Measurements from ENCODE around the gene POP7. TPM values are rescaled to one million over a fixed set of nuclear protein-coding genes. Genes with fewer than 3 reads are reported as not detected.
"Not testable (repeated sequence)": the region's sequence is repeated elsewhere in the genome, so short reads cannot be mapped to it uniquely, and the experiment has no call there.

POP7 gene
- total RNA-seq, 2 experiments from 2014 or later = 47.2 to 94.3 TPM

- no peaks in the 10 kb centered on the region for H3K9me3 ChIP-seq (ENCODE audit: low read length)
- TF ChIP-seq, protein P1, sequence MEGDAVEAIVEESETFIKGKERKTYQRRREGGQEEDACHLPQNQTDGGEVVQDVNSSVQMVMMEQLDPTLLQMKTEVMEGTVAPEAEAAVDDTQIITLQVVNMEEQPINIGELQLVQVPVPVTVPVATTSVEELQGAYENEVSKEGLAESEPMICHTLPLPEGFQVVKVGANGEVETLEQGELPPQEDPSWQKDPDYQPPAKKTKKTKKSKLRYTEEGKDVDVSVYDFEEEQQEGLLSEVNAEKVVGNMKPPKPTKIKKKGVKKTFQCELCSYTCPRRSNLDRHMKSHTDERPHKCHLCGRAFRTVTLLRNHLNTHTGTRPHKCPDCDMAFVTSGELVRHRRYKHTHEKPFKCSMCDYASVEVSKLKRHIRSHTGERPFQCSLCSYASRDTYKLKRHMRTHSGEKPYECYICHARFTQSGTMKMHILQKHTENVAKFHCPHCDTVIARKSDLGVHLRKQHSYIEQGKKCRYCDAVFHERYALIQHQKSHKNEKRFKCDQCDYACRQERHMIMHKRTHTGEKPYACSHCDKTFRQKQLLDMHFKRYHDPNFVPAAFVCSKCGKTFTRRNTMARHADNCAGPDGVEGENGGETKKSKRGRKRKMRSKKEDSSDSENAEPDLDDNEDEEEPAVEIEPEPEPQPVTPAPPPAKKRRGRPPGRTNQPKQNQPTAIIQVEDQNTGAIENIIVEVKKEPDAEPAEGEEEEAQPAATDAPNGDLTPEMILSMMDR (conservative IDR thresholded peaks at IDR 0.05; ENCODE audit: low read length) = no peak
- TF ChIP-seq EZH2phosphoT487 (IDR thresholded peaks at IDR 0.05; ENCODE audit: borderline replicate concordance, low read depth, low read length) = no peak
- CTCF ChIA-PET (ENCODE audit: unreplicated experiment) = no interaction called here
- no peak overlapping the region for H2AFZ ChIP-seq (ENCODE audit: low read length)
- intact Hi-C loops (cut with micrococcal nuclease; ENCODE audit: unreplicated experiment) = no loop called here
- H3K79me2 ChIP-seq (ENCODE audit: insufficient read depth, low read depth, low read length) = no peaks in the 10 kb centered on the region
- H3K36me3 ChIP-seq (ENCODE audit: insufficient read depth, low read length) = no peaks in the 10 kb centered on the region
- POLR2A ChIA-PET = no interaction called here
- no peaks in the 10 kb centered on the region for H3K9me2 ChIP-seq (ENCODE audit: insufficient read depth, low read length)
- no peak overlapping the region for H3K4me3 ChIP-seq (ENCODE audit: low read depth, low read length, poor library complexity, severe bottlenecking)
- H3K4me2 ChIP-seq (ENCODE audit: low read length) = no peak overlapping the region
- no peak for DNase-seq (ENCODE audit: low spot score)
- BruUV-seq (replicated peaks) = no TSS peak
- no peaks in the 10 kb centered on the region for H3K4me1 ChIP-seq (ENCODE audit: insufficient read depth, low read length, poor library complexity, severe bottlenecking)
- H4K20me1 ChIP-seq (ENCODE audit: insufficient read depth, low read length) = no peaks in the 10 kb centered on the region
- no peak overlapping the region for H3K27ac ChIP-seq (ENCODE audit: low read depth, low read length, poor library complexity, severe bottlenecking)
Measured at GRCh38 chr7:100667331-100668068, 38.4 kb upstream of the POP7 start.

- H4K20me1 ChIP-seq (ENCODE audit: insufficient read depth, low read length) = no peaks in the 10 kb centered on the region
- no peaks in the 10 kb centered on the region for H3K9me2 ChIP-seq (ENCODE audit: insufficient read depth, low read length)
- H2AFZ ChIP-seq (ENCODE audit: low read length) = no peak overlapping the region
- no peak overlapping the region for H3K4me2 ChIP-seq (ENCODE audit: low read length)
- peaks cover 3% of the 10 kb centered on the region for H3K4me1 ChIP-seq (ENCODE audit: insufficient read depth, low read length, poor library complexity, severe bottlenecking)
- H3K4me3 ChIP-seq (ENCODE audit: low read depth, low read length, poor library complexity, severe bottlenecking) = no peak overlapping the region
- DNase-seq (ENCODE audit: low spot score) = no peak
- intact Hi-C loops (cut with micrococcal nuclease; ENCODE audit: unreplicated experiment) = no loop called here
- TF ChIP-seq, protein P1 (conservative IDR thresholded peaks at IDR 0.05; ENCODE audit: low read length) = no peak
- no peak for TF ChIP-seq EZH2phosphoT487 (IDR thresholded peaks at IDR 0.05; ENCODE audit: borderline replicate concordance, low read depth, low read length)
- H3K79me2 ChIP-seq (ENCODE audit: insufficient read depth, low read depth, low read length) = no peaks in the 10 kb centered on the region
- no peak overlapping the region for H3K27ac ChIP-seq (ENCODE audit: low read depth, low read length, poor library complexity, severe bottlenecking)
- ChIA-PET POLR2A (no interaction called here), CTCF (ENCODE audit: unreplicated experiment) (interaction anchor here (0.5 kb wide), 1 partner anchor 109 kb away, joined by 5 read pairs; no protein-coding TSS in a partner anchor)
- H3K9me3 ChIP-seq (ENCODE audit: low read length) = no peaks in the 10 kb centered on the region
- no TSS peak for BruUV-seq (replicated peaks)
- no peaks in the 10 kb centered on the region for H3K36me3 ChIP-seq (ENCODE audit: insufficient read depth, low read length)
Measured at GRCh38 chr7:100668069-100668449, 37.9 kb upstream of the POP7 start.

DNA sequence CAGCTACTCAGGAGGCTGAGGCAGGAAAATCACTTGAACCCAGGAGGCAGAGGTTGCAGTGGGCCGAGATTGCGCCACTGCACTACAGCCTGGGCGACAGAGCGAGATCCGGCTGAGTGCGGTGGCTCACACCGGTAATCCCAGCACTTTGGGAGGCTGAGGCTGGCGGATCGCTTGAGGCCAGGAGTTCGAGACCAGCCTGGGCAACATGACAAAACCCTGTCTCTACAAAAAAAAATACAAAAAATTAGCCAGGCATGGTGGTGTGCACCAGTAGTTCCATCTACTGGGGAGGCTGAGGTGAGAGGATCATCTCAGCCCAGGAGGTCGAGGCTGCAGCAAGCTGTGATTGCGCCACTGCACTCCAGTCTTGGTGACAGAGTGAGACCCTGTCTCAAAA lies 36.8 kb upstream of the POP7 start:
- CTCF ChIA-PET (ENCODE audit: unreplicated experiment); H4K20me1 ChIP-seq (ENCODE audit: insufficient read depth, low read length); H3K9me2 ChIP-seq (ENCODE audit: insufficient read depth, low read length); H3K4me1 ChIP-seq (ENCODE audit: insufficient read depth, low read length, poor library complexity, severe bottlenecking); POLR2A ChIA-PET; H3K4me2 ChIP-seq (ENCODE audit: low read length); DNase-seq (ENCODE audit: low spot score); BruUV-seq (replicated peaks); intact Hi-C loops (cut with micrococcal nuclease; ENCODE audit: unreplicated experiment); H3K79me2 ChIP-seq (ENCODE audit: insufficient read depth, low read depth, low read length); H3K27ac ChIP-seq (ENCODE audit: low read depth, low read length, poor library complexity, severe bottlenecking); H3K36me3 ChIP-seq (ENCODE audit: insufficient read depth, low read length); H2AFZ ChIP-seq (ENCODE audit: low read length); H3K9me3 ChIP-seq (ENCODE audit: low read length); H3K4me3 ChIP-seq (ENCODE audit: low read depth, low read length, poor library complexity, severe bottlenecking): not testable (repeated sequence)

Data from OCI-LY7 (cell line).